ENCODE data around the gene ZNF423. TPM values are rescaled to one million over a fixed set of nuclear protein-coding genes. Genes with fewer than 3 reads are reported as not detected.
A peak's percentile ranks its signal among the peaks of the same experiment; 100 is the strongest.
"Not testable (repeated sequence)": the region's sequence is repeated elsewhere in the genome, so short reads cannot be mapped to it uniquely, and the experiment has no call there.

The ZNF423 gene
- polyA plus RNA-seq, 10 donors, result 23.2 to 28.8 (median 26.3) TPM

DNA sequence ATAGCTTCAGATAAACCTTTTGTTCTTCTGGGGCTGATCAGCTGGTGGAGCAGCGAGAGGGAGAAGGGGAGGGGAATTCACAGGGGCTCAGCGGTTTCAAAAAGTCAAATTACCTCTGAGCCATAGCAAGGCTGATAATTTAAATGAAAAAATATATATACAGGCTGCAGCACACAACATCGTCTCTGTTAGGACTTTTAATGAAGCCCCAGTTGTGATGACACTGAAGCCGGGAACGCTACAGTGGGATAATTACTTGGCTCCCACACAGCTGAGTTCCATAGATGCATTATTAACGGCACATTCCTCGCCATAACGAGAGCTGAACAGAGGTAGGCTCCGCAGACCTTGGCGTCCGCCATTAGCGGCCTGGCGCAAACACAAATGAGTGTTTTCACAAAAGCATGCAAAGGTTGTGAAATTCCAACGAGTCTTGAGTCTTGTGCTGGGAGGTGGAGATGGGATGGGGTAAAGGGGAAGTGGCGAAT lies 266.3 kb downstream of the ZNF423 start:
- DNase-seq, result no peak

DNA sequence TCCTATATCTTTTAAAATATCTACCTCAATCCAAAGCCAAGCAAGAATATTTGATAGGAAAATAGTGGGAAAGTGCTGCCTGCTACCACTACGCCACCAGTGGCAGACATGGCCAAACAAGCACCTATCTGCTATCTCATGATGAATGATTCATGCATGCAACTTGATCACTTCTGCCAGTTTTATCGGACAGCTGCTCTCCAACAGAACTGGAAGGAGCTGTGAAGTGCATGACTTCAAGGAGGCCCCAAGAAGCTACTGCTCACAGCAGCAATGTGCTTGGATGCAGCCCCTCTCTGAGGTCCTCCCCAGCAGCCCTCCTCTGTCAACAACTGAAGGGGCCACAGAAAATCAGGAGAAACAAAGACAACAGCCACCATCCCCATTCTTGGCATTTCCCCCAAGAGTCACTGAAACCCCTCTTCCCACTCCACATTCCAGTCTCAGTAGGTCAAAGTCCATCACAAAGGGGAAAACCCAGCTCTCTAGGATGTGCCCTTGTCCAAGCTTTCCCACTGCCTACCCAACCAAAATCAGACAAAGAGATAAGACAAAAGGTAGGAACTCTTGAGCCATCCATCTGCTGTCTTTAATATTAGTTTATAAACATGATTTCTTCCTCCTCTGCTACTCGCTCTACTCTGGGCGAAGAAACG lies 267.1 kb downstream of the ZNF423 start:
- no peak for DNase-seq

DNA sequence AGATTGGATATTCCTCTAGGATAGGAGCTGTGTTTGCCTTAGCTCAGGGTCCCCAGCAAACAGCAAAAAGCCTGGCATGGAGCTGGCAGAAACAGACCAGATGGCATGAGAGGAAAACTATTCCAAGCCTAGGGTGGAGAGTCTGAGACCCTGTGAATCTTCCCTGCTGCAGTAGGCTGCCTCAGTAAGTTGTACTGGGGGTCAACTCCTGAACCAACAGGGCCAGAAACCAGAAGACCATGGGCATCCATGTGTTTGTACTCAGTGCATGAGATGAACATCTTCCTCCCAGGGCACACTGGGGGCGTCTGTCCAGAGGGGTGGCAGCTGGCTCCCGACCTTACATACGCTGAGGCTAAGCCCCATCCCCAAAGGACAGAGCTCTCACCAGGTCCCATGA lies 267.9 kb downstream of the ZNF423 start:
- no peak for DNase-seq

DNA sequence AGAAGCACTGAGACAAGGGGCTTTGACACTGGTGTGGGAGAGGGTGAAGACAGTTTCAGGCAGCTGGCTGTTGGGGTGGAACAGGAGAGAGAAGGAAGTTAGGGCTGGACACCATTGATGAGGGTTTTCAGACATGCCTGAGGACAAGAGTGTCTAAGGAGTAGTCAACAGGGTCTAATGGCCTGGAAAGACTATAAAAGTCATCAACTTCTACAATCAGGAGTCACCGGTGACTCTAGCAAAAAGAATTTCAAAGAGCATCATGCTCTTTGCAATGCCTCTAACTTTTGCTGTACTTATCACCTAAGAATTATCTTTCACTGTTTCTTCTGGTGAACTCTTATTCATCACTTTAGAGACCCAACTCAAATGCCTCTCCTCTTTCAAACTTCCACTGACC lies 268.4 kb downstream of the ZNF423 start:
- no peak for DNase-seq

- peak in 1 of 3 donors; percentile 39 for DNase-seq
Observed at GRCh38 chr16:49586466-49587450, 269.2 kb downstream of the ZNF423 start.

DNA sequence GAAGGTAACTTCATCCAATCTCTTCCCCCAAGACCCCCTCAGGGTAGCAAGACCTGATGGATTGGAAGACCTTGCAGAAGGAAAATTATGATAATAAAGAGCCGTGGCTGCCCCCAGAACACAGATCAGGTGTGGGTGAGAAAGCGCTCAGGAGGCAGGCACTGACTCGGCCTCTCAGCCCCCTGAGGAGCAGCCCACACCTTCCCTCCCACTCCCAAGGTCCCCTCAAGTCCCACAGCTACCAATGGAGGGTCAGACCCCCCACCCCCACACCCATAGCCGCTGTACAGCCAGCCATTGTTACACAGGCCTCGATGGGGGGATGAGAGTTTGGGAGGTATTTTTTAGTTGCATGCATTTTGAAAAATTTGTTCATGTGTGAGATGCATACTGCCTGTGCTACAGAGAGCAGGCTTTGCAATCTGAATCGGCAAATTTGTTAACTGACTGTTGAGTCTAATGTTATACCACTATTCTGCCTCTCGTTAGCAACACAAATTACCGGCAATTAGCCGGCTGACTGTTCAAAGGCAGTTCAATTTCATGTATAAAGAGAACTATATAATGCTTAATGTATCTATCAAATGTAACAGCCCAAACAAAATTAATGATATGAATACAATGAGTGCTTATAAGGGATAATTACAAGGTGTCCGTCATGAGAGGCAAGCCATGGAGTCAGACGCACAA lies 270.6 kb downstream of the ZNF423 start:
- no peak for DNase-seq

DNA sequence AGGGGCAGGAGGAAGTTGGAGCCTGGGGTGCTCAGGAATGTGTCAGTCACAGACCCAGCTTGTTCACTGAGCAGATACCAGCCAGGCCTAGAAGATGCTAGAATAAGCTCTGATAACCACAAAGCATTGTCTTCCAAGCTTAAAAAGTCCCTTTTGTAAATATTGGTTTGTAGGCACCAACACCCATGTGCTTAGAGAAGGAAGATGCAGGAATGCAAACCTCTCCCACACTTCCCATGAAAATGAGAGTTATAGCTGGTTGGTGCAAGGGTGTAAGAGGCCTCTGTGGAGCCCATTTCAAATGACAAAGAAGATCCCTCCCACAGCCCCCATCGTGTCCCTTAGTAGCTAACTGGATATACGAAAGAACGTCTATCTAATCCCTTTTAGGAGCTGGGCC lies 272.0 kb downstream of the ZNF423 start:
- no peak for DNase-seq

DNA sequence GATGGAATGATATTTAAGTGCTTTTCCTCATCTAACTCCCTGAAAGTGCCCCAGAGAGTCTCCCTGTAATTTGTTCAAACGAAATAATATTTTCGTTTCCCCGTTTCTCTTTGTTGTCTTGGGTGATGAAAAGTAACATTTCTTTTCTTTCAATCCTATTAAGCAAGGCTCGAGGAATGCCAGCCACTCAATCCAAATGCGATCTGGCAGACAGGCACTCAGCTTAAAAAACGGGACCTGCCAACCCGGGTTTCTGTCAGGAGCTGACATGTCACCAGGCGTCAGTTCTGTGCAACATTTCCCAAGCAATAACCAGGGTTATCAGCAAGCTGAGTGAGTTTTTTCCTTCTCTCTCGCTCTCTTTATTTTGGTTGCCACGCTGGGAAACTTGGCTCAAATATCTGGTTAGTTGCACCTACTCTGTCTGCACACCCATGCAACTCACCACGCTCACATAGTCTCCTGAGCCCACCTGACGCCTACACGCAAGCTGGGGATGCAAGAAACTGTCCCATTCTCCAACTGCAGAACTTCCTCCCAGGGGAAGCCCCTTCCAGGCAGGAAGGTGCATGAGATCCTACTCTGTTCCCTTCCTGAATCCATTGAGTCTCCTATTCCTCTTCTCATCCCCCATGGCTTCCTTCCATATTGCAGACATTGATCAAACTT lies 274.1 kb downstream of the ZNF423 start:
- DNase-seq, result no peak

GRCh38 chr16:49580751-49581303 lies 275.1 kb downstream of the ZNF423 start:
- DNase-seq, result no peak

GRCh38 chr16:49578435-49579024 lies 277.4 kb downstream of the ZNF423 start:
- no peak for DNase-seq

DNA sequence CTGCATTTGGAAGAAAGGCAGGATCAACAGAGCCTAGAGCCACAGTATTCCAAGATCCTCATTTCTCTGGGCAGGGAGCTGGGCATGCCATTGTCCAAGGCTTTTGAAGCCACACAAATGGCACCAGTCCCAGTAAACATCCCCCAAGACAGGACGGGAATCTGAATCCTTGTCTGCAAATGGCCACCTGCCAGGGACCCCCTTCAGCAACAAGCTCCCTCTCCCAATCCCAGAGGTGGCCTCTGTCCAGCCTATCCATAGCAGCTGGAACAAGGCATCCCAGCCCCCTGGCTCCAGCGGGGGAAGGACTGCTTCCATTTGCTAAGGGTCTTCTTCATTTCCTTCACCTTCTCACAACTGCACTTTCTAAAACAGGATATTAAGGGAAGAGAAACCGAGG lies 277.9 kb downstream of the ZNF423 start:
- no peak for DNase-seq

DNA sequence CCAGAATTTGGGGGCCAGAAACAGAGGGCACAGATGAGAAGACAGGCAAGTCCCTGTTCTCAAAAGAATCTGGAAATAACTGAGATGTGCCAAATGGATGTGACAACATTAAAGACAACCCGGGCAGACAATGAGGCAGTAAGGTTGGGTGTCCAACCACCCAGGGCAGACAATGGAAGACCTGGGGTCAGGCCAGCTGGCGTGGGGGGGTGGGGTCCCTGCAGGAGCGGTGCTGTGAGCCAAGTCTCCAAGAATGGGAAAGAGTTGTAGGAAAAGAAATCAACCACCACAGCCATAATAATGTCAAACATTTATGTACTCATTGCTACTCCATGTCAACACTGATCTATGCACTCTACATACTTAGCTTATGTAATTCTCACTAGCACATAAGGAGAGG lies 279.0 kb downstream of the ZNF423 start:
- no peak for DNase-seq

DNA sequence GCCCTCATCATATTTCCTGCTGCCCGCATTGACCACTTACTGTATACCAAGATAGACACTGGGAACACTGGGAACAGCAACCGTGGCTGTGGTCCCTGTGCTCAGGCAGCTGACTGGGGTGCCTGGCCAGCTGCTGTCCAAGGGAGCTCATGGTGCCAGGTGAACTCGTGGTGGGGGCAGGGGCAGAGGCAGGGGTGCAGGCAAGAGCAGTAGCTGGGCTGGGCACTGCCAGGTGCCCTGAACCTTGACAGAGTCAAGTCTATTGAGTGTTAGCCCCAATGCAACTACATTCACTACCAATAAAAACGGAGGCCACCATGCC lies 279.8 kb downstream of the ZNF423 start:
- DNase-seq, result no peak

DNA sequence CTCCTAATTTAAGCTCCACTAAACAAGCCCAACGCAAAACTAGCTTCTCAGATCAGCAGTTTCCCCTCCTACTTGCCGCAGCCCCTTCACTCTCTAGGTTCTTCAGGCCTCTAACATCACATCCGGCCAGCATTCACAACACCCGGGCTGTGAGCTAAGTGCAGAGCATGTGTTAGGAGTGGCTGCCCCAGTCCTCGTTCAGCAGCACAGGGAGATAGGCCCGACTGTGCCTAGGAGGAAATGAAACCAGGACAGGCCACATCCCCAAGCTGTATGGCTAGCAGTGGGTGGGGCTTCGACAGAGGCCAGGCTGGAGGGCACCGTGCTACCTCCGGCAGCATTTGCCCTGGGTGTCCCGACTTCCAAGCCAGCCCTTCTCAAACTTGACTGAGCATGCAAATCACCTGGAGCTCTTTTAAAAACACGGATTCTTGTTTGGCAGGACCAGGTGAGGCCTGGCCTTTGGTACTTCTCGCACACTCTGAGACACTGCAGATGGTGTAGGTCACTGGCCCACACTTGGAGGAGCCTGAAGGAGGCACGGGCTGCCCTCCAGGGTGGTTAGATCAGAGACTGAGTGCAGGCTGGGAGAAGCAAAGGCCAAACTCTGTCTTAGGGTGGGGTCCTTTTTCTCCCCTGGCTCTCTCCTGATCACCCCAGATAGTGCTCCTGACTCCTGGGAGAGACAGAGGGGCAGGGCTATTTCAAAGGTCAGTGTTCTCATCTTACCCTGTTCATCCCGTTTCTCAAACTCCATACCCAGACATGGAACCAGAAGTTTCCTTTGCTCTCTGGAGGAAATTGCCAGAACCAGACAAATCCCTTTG lies 280.4 kb downstream of the ZNF423 start:
- peak in 1 of 3 donors; percentile 58 for DNase-seq

DNA sequence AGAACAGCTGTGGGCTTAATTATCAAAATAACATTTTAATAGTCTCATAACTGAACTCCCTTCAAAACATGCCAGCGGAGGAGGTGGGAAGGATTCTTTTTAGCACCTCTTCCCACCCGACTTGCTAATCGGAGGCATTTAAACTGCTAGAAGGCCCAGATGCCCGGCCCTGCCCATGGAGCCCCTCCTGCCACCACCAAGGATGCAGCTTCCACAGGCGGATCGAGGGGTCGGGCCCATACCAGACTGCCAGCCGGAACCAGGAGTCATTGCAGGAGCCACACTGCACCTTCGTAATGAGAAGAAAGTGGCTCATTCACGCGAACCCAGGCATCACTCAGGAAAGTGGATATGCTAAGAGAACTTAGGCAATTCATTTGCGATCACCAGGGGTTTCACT lies 281.1 kb downstream of the ZNF423 start:
- no peak for DNase-seq

DNA sequence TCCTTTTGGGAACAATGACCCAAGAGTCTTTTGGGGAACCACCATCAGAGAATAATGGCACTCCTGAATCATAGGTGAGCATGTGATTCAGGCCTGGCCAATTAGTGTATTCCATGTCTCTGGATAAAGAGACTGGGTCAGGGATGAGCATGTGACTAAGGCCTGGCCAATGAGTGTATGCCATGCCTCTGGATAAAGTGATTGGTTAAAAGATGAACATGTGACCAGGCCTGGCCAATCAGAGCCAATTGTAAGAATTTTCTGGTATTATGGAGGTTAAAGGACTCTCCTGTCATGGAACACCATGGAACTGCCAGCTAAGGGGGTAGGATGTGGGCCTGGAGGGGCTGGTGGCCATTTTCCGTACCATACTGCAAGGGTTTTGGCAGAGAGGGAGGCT lies 288.0 kb downstream of the ZNF423 start:
- no peak for DNase-seq

GRCh38 chr16:49566432-49566831 lies 289.5 kb downstream of the ZNF423 start:
- no peak for DNase-seq

DNA sequence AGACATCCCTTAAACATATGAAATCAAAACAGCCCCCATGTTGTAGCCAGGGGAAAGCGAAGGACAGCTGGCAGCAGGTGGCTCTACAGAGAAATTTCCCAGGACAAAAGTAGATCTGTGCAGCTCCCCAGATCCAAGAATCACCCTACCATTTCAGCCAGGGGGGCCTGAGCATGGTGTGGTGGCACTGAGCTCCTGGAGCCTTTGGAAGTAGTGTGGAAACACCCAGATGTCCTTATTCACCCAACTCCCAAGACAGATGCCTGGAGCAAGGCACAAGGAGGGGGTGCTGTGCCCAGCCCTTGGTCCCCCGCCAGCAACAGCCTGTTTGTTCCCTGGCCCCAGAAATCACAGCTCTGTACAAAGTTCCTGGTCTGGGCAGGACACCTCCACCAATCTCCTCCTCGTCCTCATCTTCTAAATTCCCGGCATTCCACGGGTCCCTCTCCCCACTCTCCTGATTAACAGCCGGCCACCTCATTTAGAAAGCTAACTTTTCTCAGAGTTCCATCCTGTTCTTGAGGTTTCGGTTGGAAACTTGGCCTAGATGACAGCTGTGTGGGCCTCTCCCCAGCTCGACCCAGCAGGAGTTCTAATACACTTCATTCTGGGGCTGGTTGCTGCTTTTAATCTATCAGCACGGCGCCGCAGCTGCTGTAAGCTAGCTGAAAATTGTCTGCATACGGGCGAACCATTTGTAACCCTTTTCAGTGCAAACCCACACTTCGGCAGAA lies 291.2 kb downstream of the ZNF423 start:
- peak in 2 of 3 donors; percentile 69 to 85 for DNase-seq

GRCh38 chr16:49563666-49564065 lies 292.2 kb downstream of the ZNF423 start:
- DNase-seq, result no peak

DNA sequence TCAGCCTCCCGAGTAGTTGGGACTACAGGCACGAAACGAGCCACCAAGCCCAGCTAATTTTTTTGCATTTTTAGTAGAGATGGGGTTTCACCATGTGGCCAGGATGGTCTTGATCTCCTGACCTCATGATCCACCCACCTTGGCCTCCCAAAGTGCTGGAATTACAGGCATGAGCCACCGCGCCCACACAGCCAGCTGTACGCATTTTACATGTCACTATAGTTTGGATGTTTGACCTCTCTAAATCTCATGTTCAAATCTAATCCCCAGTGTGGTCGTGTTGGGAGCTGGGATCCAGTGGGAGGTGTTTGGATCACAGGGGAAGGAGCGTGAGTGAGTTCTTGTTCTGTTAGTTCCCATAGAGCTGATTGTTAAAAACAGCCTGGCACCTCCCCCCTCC lies 293.0 kb downstream of the ZNF423 start:
- DNase-seq, result not testable (repeated sequence)
